GM12892 (cell line): ENCODE results near the gene SPATA2L.

Source experiments
- POLR2AphosphoS5 ChIP-seq: IDR thresholded peaks from 2 replicates; pipeline ENCODE4 v1.6.1; 2011; ENCODE audit warnings: low read depth, low read length, control low read depth
- TAF1 ChIP-seq: IDR thresholded peaks from 2 replicates; pipeline ENCODE4 v1.6.1; 2011; ENCODE audit warnings: low read depth, mild to moderate bottlenecking, control low read depth, low read length, borderline replicate concordance

DNA sequence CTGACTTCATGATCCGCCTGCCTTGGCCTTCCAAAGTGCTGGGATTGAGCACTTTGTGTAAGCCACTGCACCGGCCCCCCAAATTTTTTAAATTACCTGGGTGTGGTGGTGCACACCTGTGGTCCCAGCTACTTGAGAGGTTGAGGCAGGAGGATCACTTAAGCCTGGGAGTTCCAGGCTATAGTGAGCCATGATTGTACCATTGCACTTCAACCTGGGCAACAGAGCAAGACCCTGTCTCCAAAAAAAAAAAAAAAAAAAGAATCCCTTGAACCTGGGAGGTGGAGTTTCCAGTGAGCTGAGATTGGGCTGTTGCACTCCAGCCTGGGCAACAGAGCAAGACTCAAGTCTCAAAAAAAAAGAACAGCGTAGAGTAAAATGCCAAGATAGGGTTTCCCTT is 35.0 kb upstream of the SPATA2L start:
- TF ChIP-seq TAF1 (no peak), POLR2AphosphoS5 (no peak)
